NT2/D1 (cell line): ENCODE results near the gene CHCHD2.

Experiments
- SUZ12 ChIP-seq: IDR thresholded peaks from 2 replicates; pipeline ENCODE4 v1.6.1; 2011; ENCODE audit not compliant: insufficient read length, insufficient read depth; ENCODE audit errors: extremely low read depth
- YY1 ChIP-seq: IDR thresholded peaks from 2 replicates; pipeline ENCODE4 v1.6.1; 2011; ENCODE audit not compliant: insufficient read length, insufficient read depth
- ZNF274 ChIP-seq: IDR thresholded peaks from 2 replicates; pipeline ENCODE4 v1.6.1; 2011; ENCODE audit warnings: mild to moderate bottlenecking, low read depth, low read length

- TF ChIP-seq YY1 = no peak
- TF ChIP-seq ZNF274 = no peak
- TF ChIP-seq SUZ12 = no peak
Measured at GRCh38 chr7:56063500-56063881, 42.8 kb downstream of the CHCHD2 start.
